ENCODE measurements around the gene BNIP1. TPM values are rescaled to one million over a fixed set of nuclear protein-coding genes. Genes with fewer than 3 reads are reported as not detected.
A peak's percentile ranks its signal among the peaks of the same experiment; 100 is the strongest.

BNIP1 gene
- total RNA-seq, 3 donors from 2014 or later (not counting 1 experiment from before 2014, with no cell fraction given): 29.4 to 34.8 (median 33.0) TPM

- Mint-ChIP-seq H3K9me3 (no peaks in the 10 kb centered on the region), H3K4me1 (no peaks in the 10 kb centered on the region), H3K36me3 (no peaks in the 10 kb centered on the region), H3K4me3 (no peak overlapping the region), H3K27ac (no peak overlapping the region), H3K27me3 (ENCODE audit: low read depth in 2 of 2) (peaks cover 35 to 63% of the 10 kb centered on the region in 2 donors)
- peaks cover 3% of the 10 kb centered on the region for H3K9me3 ChIP-seq (ENCODE audit: control insufficient read depth, insufficient read depth, low read length)
- no peak overlapping the region for H3K27ac ChIP-seq (ENCODE audit: low read length)
- intact Hi-C loops (cut with micrococcal nuclease): loop anchor here (1.0 to 5.0 kb wide), 2 partner anchors 226 to 492 kb away; no protein-coding TSS in a partner anchor
- no peaks in the 10 kb centered on the region for H3K4me1 ChIP-seq (ENCODE audit: control insufficient read depth, insufficient read depth, low read length)
- TF ChIP-seq, protein P1, sequence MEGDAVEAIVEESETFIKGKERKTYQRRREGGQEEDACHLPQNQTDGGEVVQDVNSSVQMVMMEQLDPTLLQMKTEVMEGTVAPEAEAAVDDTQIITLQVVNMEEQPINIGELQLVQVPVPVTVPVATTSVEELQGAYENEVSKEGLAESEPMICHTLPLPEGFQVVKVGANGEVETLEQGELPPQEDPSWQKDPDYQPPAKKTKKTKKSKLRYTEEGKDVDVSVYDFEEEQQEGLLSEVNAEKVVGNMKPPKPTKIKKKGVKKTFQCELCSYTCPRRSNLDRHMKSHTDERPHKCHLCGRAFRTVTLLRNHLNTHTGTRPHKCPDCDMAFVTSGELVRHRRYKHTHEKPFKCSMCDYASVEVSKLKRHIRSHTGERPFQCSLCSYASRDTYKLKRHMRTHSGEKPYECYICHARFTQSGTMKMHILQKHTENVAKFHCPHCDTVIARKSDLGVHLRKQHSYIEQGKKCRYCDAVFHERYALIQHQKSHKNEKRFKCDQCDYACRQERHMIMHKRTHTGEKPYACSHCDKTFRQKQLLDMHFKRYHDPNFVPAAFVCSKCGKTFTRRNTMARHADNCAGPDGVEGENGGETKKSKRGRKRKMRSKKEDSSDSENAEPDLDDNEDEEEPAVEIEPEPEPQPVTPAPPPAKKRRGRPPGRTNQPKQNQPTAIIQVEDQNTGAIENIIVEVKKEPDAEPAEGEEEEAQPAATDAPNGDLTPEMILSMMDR (IDR thresholded peaks at IDR 0.05): peak; percentile 50
- peak in 1 of 3 donors; percentile 40 for ATAC-seq
- 91% methylated on average over 6 of the region's 6 CpGs for WGBS (ENCODE audit: insufficient coverage)
- DNase-seq: peak in 1 of 2 donors; percentile 63
- H3K36me3 ChIP-seq (ENCODE audit: control insufficient read depth, insufficient read depth, low read length): no peaks in the 10 kb centered on the region
- H3K4me3 ChIP-seq (ENCODE audit: low read length): no peak overlapping the region
- H3K27me3 ChIP-seq (ENCODE audit: control insufficient read depth, insufficient read depth, low read length): peaks cover 3% of the 10 kb centered on the region
Observed at GRCh38 chr5:173204185-173204979, 60.1 kb downstream of the BNIP1 start.

DNA sequence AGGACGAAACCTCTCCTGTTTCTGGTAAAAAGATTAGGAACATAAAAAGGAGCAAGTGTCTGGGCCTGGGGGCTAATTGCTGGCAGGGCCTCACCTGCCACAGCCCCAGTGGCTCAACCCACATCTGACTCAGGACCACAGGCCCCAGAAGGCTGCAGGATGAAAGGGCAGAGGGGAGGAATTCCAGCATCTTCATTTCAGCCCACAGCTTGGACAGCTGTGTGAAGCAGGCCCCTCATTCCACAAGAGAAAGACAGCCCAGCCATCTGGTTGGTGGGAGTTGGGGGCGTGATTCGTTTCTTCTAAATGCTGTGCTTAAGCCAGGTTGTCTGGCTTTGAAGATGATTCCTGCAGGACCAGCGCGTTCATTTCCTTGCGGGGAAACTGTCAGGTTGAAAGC lies 61.6 kb downstream of the BNIP1 start:
- Mint-ChIP-seq H3K27me3 (ENCODE audit: low read depth in 2 of 2) (peaks cover 33 to 69% of the 10 kb centered on the region in 2 donors), H3K4me3 (no peak overlapping the region), H3K27ac (no peak overlapping the region), H3K4me1 (no peaks in the 10 kb centered on the region), H3K36me3 (no peaks in the 10 kb centered on the region), H3K9me3 (no peaks in the 10 kb centered on the region)
- H3K4me3 ChIP-seq (ENCODE audit: low read length): no peak overlapping the region
- H3K27ac ChIP-seq (ENCODE audit: low read length): no peak overlapping the region
- no peak for DNase-seq
- ATAC-seq: no peak
- no peaks in the 10 kb centered on the region for H3K36me3 ChIP-seq (ENCODE audit: control insufficient read depth, insufficient read depth, low read length)
- intact Hi-C loops (cut with micrococcal nuclease): no loop called here
- 78% methylated on average over 6 of the region's 6 CpGs for WGBS (ENCODE audit: insufficient coverage)
- H3K4me1 ChIP-seq (ENCODE audit: control insufficient read depth, insufficient read depth, low read length): no peaks in the 10 kb centered on the region
- no peaks in the 10 kb centered on the region for H3K9me3 ChIP-seq (ENCODE audit: control insufficient read depth, insufficient read depth, low read length)
- TF ChIP-seq, protein P1 (IDR thresholded peaks at IDR 0.05): no peak
- H3K27me3 ChIP-seq (ENCODE audit: control insufficient read depth, insufficient read depth, low read length): peaks cover 3% of the 10 kb centered on the region

GRCh38 chr5:173208296-173208695 lies 64.0 kb downstream of the BNIP1 start:
- DNase-seq (no peak), ATAC-seq (no peak)
- H3K4me1 ChIP-seq (ENCODE audit: control insufficient read depth, insufficient read depth, low read length): no peaks in the 10 kb centered on the region
- H3K27me3 Mint-ChIP-seq (ENCODE audit: low read depth in 2 of 2): peaks cover 30 to 56% of the 10 kb centered on the region in 2 donors
- intact Hi-C loops (cut with micrococcal nuclease): no loop called here
- H3K36me3 ChIP-seq (ENCODE audit: control insufficient read depth, insufficient read depth, low read length): no peaks in the 10 kb centered on the region
- H3K4me3 Mint-ChIP-seq: no peak overlapping the region
- 84% methylated on average over 7 of the region's 7 CpGs for WGBS (ENCODE audit: insufficient coverage)
- H3K9me3 ChIP-seq (ENCODE audit: control insufficient read depth, insufficient read depth, low read length): no peaks in the 10 kb centered on the region
- no peaks in the 10 kb centered on the region for H3K27me3 ChIP-seq (ENCODE audit: control insufficient read depth, insufficient read depth, low read length)
- H3K4me3 ChIP-seq (ENCODE audit: low read length): no peak overlapping the region
- TF ChIP-seq, protein P1 (IDR thresholded peaks at IDR 0.05): no peak
- no peaks in the 10 kb centered on the region for H3K4me1 Mint-ChIP-seq
- H3K9me3 Mint-ChIP-seq: peaks cover 2 to 4% of the 10 kb centered on the region in 2 donors
- no peak overlapping the region for H3K27ac Mint-ChIP-seq
- H3K36me3 Mint-ChIP-seq: no peaks in the 10 kb centered on the region
- H3K27ac ChIP-seq (ENCODE audit: low read length): no peak overlapping the region
